ENCODE results near the gene GRWD1.

Gene GRWD1

DNA sequence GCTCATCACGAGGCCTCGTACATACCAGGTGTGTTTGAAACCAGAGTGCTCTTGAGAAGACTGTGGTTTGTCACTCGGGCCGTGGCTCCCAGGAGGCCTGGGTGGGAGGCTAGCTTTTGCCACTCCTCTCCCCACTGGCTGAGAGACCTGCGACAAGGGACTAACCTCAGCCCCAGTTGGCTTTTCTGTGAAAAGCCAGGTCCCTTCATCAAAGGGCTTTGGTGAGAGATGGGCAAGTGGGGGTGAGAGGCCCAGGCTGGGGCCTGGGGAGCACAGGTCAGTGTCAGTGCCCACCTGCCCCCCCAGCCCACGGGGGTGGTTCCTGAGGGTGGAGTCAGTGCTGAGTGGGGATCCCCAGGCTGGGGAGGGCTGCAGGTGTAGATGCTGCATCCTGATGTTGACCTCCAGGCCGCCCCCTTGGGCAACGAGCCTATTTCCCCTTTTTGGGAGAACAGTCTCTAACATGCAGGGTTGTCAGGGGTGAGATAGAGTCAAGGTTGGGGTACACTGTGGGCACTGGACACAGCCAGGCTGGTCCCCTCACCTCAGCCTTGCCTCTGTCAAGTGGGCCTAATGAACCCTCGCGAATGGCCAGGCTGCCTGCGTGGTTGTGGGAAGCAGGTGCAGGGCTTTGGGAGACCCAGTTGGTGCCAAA is 10.3 kb downstream of the GRWD1 start:
- DNase-seq (ENCODE audit: low read depth in 2 of 2) = no peak

DNA sequence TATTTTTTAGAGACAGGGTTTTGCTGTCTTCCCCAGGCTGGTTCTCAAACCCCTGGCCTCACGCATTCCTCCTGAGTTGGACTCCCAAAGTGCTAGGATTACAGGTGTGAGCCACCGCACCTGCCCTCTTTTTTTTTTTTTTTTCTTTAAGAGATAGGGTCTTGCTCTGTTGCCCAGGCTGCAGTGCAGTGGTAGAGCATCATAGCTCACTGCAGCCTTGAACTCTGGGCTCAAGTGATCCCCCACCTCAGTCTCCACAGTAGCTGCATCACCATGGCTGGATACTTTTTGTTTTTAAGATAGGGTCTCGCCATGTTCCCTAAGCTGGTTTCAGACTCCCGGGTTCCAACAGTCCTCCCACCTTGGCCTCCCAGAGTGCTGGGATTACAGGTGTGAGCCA is 11.1 kb downstream of the GRWD1 start:
- DNase-seq (ENCODE audit: low read depth in 2 of 2) = no peak

DNA sequence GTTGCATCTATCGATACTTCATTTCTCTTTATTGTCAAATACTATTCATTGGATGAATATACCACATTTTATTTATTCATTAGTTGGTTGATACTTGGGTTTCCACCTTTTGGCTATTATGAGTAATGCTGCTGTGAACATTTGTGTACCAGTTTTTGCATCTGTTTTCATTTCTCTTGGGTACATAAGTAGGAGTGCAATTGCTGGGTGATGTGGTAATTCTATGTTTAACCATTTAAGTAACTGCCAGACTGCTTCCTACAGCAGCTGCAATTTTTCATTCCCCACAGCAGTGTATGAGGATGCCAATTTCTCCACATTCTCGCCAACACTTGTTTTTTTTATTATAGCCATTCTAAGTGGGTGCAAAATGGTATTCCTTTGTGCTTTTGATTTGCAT is 12.2 kb downstream of the GRWD1 start:
- no peak for DNase-seq (ENCODE audit: low read depth in 2 of 2)

GRCh38 chr19:48461651-48461981 is 15.8 kb downstream of the GRWD1 start:
- DNase-seq (ENCODE audit: low read depth in 2 of 2) = no peak

DNA sequence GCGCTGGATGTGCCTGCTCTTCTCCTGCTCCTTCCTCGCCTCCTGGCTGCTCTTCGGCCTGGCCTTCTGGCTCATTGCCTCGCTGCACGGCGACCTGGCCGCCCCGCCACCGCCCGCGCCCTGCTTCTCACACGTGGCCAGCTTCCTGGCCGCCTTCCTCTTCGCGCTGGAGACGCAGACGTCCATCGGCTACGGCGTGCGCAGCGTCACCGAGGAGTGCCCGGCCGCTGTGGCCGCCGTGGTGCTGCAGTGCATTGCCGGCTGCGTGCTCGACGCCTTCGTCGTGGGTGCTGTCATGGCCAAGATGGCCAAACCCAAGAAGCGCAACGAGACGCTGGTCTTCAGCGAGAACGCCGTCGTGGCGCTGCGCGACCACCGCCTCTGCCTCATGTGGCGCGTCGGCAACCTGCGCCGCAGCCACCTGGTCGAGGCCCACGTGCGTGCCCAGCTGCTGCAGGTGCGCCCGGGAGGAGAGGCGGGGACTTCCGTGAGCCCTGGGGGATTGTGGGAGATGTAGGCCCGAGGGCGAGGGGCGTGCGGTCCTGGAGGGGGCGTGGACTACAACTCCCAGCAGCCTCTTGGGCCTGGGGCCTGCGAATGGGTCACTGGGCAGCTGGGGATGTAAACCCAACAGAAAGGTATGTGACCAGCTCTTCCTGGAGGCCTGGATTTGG is 16.3 kb downstream of the GRWD1 start:
- DNase-seq (ENCODE audit: low read depth in 2 of 2) = no peak

DNA sequence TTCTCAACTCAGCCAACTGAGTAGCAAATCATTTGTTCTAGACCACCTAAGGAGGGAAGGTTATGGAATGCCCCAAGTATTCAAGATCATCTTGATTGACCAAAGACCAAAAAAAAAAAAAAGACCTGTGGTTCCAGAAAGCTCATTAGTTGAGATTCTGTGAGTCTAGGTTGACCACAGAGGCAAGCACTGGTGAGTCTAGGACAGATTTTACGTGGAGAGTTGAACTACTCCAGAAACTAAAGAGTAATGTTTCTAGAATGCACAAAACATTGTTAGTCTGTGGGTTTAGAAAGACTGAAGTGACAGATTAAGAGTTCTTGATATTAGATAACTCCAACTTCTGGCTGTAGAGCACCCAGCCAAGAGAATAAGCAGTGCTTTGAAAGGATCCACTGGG is 19.4 kb downstream of the GRWD1 start:
- DNase-seq (ENCODE audit: low read depth in 2 of 2) = no peak

DNA sequence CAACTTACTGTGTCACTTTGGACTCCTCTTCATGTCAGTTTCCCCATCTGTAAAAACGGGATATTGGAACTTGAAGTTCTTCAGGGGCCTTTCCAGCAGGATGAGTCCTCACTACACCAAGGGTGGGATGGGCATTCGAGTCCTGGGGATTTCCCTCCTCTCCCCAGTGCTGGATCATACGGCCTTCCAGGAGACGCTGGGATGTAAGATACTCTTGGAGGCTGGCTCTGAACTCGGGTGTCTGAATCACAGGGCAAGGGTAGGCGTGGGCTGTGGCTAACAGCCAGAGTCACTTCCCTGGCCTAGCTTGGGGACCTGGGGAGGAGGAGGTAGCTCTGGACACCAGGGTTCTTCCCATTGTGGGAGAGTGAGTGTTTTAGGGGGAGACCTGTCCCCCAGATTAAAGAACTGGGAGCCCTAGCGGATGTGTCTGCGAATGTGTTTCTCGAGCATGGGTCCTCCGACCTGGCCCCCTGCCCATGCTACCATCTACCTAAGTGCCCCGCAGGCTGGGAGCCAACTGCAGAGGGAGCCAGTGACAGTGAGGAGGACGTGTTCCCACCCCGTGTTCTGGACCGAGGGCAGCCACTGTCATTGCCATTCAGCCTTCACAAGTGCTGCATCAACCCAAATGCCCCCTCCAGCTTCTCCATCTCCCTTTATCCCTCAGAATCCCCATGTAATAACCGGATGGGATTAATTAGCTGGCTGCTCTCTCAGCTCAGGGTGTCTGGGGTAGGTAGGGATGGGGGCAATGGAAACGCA is 21.0 kb downstream of the GRWD1 start:
- no peak for DNase-seq (ENCODE audit: low read depth in 2 of 2)

- peak; percentile 100 for DNase-seq (ENCODE audit: low read depth in 2 of 2)
Measured at GRCh38 chr19:48468772-48469288, 23.0 kb downstream of the GRWD1 start.

DNA sequence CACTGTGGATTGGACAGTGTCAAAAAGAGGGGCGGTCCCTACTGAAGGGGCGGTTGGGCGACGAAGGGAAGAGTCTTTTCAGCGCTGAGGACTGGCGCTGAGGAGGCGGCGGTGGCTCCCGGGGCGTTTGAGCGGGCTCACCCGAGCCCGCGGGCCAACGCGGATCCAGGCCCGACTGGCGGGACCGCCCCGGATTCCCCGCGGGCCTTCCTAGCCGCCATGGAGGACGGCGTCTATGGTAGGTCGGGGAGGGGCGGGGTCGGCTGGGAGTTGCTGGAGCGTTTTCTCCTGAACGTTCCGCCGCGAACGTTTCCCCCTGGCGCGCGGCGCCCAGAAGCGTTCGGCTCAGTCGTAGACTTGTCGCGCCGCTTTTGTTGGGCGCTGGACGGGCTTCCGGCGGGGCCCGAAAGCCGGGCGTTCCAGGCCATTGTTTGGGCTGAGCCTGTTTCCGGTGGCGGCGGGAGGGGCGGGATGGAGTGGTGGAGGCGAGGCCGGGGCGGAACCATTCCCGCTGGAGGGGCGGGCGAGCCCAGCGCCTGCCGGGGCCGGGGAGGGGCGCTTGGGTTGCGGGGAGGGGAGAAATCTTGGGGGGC is 23.6 kb downstream of the GRWD1 start, which contains the start of gene CYTH2:
Gene CYTH2, plus strand, starts transcription at position 81 of the 593 bp plus-strand sequence. Its CDS starts 139 bp downstream, at position 220.
- DNase-seq (ENCODE audit: low read depth in 2 of 2) = peak; percentile 53 to 57

GRCh38 chr19:48469934-48470680 is 24.3 kb downstream of the GRWD1 start:
- DNase-seq (ENCODE audit: low read depth in 2 of 2) = no peak

GRCh38 chr19:48470856-48471255 is 25.1 kb downstream of the GRWD1 start:
- no peak for DNase-seq (ENCODE audit: low read depth in 2 of 2)

DNA sequence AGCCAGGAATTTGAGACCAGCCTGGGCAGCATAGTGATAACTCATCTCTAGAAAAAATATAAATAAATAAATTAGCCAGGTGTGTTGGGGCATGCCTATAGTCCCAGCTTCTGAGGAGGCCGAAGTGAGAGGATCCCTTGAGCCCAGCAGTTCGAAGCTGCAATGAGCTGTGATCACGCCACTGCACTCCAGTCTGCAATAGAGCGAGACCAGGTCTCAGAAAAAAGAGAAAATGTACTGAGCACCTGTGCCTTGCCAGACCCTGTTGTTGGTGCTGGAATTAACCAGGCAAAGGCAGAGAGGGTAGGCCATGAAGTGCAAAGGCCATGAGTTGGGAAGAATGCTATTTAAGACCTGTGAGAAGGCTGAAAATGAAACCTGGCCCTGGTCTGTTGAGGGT is 26.1 kb downstream of the GRWD1 start:
- no peak for DNase-seq (ENCODE audit: low read depth in 2 of 2)

- DNase-seq (ENCODE audit: low read depth in 2 of 2) = no peak
Measured at GRCh38 chr19:48473161-48473966, 27.6 kb downstream of the GRWD1 start.

- no peak for DNase-seq (ENCODE audit: low read depth in 2 of 2)
Measured at GRCh38 chr19:48474084-48474592, 28.4 kb downstream of the GRWD1 start.

DNA sequence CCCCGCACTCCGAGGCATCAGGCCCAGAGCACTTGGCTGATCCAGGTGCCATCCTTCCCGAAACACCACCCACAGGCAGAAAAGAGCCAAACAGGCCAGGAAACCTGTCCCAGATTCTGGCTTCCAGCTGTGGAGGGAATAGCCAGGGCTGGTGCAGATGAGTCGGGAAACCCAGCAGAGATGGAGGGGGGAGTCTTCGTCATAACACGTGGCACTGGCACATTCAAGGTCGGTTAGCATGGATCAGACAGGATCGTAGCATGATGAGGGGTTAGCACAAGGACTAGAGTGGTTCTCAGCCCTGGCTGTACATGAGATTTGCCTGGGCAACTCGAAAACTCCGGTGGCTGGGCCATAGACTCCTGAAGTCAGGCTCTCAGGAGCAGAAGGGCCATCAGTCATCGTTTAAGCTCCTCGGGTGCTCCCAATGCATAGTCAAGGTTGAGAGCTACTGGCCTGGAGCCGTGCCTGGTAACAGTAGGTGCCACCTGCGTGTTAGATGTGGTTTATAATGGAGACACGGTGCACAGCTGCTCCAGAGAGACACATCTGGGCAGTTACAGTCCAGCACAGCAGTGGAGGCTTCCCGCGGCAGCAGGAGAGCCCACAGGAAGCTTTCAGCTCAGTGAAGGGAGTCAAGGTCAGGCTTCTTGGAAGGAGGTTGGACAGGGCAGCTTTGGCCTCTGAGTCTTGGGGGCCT is 29.7 kb downstream of the GRWD1 start:
- no peak for DNase-seq (ENCODE audit: low read depth in 2 of 2)

DNA sequence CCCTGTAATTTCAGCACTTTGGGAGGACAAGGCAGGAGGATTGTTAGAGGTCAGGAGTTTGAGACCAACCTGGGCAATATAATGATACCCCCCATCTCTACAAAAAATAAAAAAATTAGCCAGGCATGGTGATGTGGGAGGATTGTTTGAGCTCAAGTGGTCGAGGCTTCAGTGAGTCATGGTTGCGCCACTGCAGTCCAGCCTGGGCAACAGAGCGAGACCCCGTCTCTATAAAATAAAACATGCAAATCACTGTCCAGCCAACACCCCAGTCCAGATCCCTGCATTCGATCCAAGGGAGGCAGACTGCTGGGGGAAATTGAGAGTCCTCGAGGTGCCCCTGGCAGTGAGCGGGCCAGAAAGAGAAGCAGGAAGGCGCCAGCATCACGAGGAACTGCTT is 30.4 kb downstream of the GRWD1 start:
- DNase-seq (ENCODE audit: low read depth in 2 of 2) = no peak

DNA sequence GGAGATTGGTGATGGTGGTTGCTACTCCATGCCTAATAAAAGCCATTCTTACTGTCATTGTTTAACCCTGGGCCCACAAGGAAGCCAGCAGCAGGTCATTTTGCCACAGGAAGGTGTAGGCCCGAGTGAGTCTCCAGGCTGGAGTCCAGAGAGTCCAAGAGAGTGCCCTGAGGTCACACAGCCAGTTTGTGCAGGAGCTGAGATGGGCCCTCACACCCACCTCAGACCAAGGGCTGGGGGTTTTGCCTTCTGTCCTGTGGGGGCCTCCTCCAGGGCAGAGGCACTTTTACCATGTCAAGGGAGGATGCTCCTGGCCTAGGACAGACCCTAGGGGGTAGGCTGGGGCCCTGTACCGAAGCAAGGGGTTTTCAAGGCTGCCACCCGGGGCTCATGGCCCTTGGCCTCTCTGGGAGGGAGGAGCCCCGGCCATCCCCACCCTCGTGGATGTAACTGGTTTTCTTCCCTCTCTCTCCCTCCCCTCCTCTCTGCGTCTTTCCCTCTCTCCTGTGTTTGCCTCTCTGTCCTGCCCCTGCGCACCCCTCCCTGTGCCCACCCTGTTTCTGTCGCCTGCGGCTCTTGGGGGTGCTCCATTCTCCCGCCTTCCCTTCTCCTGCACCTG is 31.4 kb downstream of the GRWD1 start:
- no peak for DNase-seq (ENCODE audit: low read depth in 2 of 2)

DNA sequence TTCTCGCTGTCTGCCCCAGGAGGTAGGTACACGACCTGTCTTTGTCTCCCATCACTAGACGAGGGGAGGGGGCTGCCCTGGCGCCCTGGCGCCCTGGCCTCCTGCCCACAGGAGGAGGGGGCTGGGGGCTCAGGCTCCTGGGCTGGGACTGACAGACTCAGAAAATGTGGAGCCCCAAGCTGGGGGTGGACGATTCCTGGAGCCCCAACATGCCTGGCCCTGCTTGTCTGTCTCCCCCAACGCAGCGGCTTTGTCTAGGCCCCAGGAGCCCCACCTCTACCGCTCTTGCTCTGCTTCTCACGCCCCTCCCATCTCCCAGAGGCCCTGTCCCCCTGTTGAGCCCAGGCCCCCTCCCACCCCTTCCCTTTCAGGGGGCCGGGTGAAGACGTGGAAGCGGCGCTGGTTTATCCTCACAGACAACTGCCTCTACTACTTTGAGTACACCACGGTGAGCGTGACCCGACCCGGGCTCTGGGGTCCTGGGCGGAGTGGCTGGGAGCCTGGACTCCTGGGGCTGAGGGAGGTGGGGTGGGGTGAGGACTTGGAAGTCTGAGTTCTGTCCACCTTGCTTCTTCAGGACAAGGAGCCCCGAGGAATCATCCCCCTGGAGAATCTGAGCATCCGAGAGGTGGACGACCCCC is 32.0 kb downstream of the GRWD1 start:
- DNase-seq (ENCODE audit: low read depth in 2 of 2) = no peak
